Right ventricle myocardium superior (tissue), 1 donor: ENCODE measurements around the gene ABCC9. TPM values are rescaled to one million over a fixed set of nuclear protein-coding genes. Genes with fewer than 3 reads are reported as not detected.
A peak's percentile ranks its signal among the peaks of the same experiment; 100 is the strongest.
"Not testable (repeated sequence)": the region's sequence is repeated elsewhere in the genome, so short reads cannot be mapped to it uniquely, and the experiment has no call there.

ENCODE experiments used
- ATAC-seq: fragments of 200-7000 bp; cut with Tn5 transposase; one replicate; pipeline ENCODE4 v1.9.1; 2020; ENCODE audit warnings: mild to moderate bottlenecking; ENCODE audit not compliant: poor library complexity
- DNase-seq: peaks from one replicate; pipeline ENCODE4 v3.0.0-alpha.2; 2020
- intact Hi-C: fragments of 100-400 bp; cut with DNase I; formaldehyde crosslinking; loops from one replicate; pipeline ENCODE4 v1.11.2; 2022
- total RNA-seq: library from RNA; stranded (reverse); fragmentation: NEBNext Ultra II Directional; extraction: Animal tissue kit (Norgen Biotek cat#: 25700); gene quantifications from one replicate; pipeline ENCODE4 v1.2.1, GENCODE V29; 2021
- donor health status: DM: no; HTN: yes; CAD: no; lungs with severe emphysema.

Gene ABCC9
- total RNA-seq, 1 donor from 2014 or later: 77.6 TPM

DNA sequence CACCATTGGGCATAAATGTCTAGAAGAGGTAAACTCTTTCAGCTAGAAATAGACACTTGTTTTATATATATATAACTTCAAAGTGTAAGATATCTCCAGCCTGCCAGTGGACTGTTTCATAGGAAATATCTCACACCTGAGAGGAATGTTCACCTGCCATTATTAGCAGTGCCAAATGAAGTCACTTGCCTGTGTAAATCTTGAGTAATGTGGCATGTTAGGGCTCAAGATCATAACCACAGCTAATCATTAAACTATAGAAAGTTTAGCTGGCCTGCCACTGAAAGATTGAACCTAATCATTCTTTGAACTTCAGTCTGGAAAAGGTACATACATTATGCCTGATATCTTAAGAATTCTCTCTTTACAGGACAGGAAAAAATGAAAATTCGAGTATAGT is 141.2 kb downstream of the ABCC9 start:
- intact Hi-C loops: no loop called here
- ATAC-seq: no peak
- no peak for DNase-seq

DNA sequence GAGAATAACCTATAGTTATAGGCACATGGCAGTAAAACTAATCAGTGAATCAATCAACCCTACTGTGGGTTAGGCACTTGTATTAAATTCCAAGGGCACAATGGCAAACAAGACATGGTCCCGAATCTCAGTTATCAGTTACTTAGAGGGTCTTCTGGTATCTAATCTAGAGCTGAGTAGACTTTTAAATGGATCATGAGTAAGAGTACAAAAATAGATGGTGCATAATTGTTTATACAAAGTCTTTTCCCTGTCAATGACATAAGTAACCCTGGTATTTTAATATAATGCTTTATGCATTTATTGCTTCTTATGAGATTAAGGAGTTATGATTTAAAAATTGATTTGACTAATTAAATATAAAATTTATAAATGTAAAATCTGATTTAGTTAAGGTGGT is 143.7 kb downstream of the ABCC9 start:
- intact Hi-C loops: no loop called here
- DNase-seq: no peak
- peak; percentile 59 for ATAC-seq

DNA sequence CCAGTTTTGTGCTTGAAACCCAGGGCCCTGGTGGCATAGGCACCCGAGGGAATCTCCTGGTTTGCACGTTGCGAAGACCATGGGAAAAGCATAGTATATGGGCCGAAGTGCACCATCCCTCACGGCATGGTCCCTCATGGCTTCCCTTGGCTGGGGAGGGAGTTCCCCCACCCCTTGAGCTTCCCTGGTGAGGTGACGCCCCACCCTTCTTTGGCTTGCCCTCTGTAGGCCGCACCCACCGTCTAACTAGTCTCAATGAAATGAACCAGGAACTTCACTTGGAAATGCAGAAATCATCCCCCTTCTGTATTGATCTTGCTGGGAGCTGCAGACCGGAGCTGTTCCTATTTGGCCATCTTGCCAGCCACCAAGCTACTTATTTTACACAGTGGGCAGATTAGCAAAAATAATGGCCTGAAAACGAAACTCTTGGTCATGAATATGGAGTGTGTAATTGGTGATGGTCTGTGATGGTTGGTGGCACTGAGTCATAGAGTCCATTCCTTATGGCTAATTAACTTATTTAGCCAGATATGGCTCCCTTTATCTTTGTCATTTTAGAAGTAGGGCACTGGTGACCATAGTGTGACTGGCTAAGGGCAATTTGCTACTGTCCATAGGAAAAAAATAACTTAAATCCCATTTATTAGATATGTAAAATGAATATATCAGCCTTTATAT is 145.4 kb downstream of the ABCC9 start:
- no peak for ATAC-seq

DNA sequence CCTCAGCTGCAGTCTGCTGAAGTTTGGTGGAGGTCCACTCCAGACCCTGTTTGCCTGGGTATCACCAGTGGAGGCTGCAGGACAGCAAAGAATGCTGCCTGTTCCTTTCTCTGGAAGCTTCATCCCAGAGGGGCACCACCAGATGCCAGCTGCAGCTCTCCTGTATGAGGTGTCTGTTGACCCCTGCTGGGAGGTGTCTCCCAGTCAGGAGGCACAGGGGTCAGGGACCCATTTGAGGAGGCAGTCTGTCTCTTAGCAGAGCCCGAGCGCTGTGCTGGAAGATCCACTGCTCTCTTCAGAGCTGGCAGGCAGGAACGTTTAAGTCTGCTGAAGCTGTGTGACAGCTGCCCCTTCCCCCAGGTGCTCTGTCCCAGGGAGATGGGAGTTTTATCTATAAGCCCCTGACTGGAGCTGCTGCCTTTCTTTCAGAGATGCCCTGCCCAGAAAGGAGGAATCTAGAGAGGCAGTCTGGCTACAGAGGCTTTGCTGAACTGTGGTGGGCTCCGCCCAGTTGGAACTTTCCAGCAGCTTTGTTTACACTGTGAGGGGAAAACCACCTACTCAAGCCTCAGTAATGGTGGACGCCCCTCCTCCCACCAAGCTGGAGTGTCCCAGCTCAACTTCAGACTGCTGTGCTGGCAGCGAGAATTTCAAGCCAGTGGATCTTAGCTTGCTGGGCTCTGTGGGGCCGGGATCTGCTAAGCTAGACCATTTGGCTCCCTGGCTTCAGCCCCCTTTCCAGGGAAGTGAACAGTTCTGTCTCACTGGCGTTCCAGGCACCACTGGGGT is 146.2 kb downstream of the ABCC9 start:
- ATAC-seq, intact Hi-C loops: not testable (repeated sequence)
- peak; percentile 35 for DNase-seq

More for the DNA sequence above, 145.4 kb downstream of the ABCC9 start:
- no peak for DNase-seq
- intact Hi-C loops: no loop called here

GRCh38 chr12:21789687-21790086 is 151.5 kb downstream of the ABCC9 start:
- not testable (repeated sequence) for DNase-seq

DNA sequence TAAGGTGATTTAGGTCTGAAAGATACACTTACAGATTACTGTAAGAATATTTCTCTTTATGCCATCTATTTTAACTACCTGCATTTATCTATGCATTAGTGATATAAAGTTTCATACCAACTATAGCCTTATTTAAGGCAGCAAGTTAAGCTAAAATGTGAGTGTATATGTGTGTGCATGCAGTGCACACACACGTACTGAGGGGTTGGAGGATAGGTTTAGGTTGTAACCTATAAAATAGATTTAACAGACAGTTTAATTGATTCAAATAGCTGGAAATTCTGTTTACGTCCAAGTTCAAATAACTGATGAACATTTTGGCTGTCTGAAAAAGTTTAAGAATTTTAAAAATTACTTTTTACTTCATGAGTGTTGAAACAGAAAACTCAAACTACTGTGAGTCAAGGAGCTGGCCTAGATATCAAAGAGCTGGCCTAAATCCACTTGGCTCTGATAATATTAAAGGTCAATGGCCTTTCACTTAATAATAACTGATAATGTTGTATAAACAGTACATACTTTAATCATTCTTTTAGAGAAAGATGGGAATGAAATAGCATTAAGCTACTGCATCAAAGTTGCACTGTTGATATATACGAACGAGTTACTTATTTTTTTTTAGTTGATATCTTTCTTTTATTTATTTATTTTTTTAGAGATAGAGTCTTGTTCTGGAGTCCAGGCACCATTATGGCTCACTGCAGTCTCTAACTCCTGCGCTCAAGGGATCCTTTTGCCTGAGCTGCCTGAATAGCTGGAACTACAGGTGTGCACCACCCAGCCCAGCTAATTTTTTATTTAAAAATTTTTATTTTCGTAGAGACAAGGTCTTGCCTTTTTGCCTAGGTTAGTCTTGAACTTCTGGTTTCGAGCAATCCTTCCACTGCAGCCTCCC is 152.9 kb downstream of the ABCC9 start:
- DNase-seq (no peak), ATAC-seq (peak; percentile 74)
- intact Hi-C loops: no loop called here

More at GRCh38 chr12:21789687-21790086, 151.5 kb downstream of the ABCC9 start:
- intact Hi-C loops, ATAC-seq: not testable (repeated sequence)

DNA sequence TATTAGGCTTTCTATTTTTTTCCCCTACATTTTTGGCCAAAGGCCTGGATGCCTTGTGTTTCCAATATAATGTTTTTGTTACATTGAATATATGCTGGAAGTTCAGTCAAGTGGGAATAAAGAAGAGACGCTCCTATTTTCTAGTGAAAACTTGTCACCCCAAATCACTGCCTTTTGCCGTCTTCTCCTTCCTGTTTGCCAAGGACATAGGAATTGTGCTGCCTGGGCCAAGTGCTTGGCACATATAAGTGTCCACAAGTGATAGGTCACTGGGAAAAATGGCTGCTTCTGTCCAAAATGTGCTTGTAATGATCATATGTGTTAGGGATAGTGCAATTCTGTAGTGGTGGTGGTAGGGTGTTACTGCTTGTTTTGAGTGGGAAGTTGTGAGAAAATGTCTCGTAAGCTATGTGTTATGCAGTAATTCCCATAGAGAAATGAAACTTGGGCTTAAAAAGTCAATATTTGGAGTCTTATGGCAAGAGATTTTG is 155.1 kb downstream of the ABCC9 start:
- no peak for ATAC-seq
- no peak for DNase-seq
- intact Hi-C loops: no loop called here

DNA sequence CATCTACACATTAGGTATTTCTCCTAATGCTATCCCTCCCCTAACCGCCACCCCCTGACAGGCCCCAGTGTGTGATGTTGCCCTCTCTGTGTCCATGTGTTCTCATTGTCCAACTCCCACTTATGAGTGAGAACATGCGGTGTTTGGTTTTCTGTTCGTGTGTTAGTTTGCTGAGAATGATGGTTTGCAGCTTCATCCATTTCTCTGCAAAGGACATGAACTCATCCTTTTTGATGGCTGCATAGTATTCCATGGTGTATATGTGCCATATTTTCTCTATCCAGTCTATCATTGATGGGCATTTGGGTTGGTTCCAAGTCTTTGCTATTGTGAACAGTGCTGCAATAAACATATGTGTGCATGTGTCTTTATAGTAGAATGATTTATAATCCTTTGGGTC is 158.5 kb downstream of the ABCC9 start:
- ATAC-seq, intact Hi-C loops: not testable (repeated sequence)

DNA sequence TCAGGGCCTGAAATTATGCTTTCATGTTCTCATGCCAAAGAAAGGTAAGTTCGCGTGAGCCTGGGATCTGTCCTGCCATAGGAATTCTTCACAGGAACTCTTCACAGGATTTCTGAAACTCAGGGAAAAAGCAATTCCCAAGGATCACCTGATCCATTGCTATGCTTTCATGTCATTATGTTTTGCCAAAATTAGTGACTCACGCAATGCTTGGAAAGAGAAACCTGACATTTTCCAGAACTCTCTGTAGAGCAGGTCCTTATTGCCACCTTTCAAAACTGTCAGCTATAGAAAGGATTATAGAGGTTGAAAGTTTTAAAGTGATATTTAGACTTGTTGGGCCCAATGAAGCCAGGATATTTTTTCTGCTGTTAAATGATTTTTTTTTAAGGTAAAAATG is 160.4 kb downstream of the ABCC9 start:
- intact Hi-C loops: no loop called here
- ATAC-seq (no peak), DNase-seq (no peak)

More for the DNA sequence above, 158.5 kb downstream of the ABCC9 start:
- not testable (repeated sequence) for DNase-seq

- intact Hi-C loops: no loop called here
- ATAC-seq: peak; percentile 45
- DNase-seq: peak; percentile 44
Observed at GRCh38 chr12:21776175-21776574, 165.1 kb downstream of the ABCC9 start.

- peak; percentile 13 for ATAC-seq
- intact Hi-C loops: no loop called here
- no peak for DNase-seq
Observed at GRCh38 chr12:21775133-21775820, 165.9 kb downstream of the ABCC9 start.

DNA sequence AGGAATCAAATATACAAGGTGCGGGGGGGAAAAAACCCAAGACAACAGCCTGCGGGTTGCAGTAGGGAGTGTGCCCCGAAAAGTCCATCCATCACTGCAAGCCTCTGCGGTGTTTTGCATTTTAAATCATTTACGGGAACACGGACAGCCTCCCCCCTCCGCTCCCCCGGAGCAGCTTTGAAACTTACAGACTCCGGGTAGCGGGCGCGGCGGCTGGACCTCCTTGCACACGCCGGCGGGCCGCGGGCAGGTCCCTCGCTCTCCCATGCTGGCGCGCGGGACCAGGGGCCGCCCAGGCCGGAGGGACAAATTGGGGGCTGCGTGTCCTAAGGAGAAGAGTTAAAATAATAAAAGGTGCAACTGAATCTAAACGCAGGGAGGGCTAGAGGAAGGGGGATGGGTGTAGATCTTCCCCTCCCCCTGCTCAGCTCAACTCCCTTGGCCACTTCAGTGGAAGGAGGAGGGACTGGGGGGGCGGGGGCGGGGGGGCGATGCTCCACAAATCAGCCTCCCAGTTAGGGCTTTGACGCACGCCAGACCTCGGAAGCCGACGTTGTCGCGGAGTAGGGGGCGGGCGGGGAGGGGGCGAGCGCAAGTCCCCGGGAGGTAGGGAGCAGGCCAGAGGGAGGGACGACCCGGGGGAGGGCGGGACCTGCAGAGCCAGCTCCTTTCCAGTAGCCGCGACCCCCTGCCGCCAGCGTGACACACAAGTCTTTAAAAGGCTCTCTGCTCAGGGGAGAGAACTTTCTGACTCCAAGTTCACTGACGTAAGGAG is 166.7 kb downstream of the ABCC9 start, which contains the start of gene KCNJ8:
Gene KCNJ8 (minus strand): TSS at position 349 of the 775 bp plus-strand sequence. CDS start 1,090 bp downstream, outside the sequence.
- intact Hi-C loops: no loop called here

GRCh38 chr12:21773806-21774205 is 167.4 kb downstream of the ABCC9 start:
- intact Hi-C loops: no loop called here
- DNase-seq (no peak), ATAC-seq (peak; percentile 19)

More for the DNA sequence above, 166.7 kb downstream of the ABCC9 start, which contains the start of gene KCNJ8:
- ATAC-seq (peak; percentile 87), DNase-seq (peak; percentile 93)

DNA sequence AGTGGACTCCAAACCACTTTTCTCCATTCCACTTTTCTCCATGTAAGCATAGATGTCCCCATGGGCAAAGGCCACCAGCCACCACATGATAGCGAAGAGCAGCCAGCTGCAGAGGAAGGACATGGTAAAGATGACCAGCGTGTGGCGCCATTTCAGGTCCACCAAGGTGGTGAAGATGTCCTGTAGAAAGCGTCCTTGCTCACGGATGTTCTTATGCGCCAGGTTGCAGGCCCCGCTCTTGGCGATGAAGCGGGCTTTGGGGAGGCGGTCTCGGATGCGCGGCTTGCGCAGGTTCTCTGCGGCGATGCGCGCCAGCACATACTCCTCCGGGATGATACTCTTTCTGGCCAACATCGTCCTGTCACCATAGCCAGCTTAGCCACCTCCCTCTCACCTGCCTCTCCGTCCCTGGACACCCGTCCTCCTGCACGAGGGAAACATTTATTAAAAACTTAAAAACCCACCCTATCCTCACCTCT is 167.9 kb downstream of the ABCC9 start:
- intact Hi-C loops: no loop called here
- peak; percentile 75 for DNase-seq
- peak; percentile 54 for ATAC-seq

GRCh38 chr12:21771311-21771710 is 169.9 kb downstream of the ABCC9 start:
- DNase-seq (no peak), ATAC-seq (no peak)
- intact Hi-C loops: no loop called here

DNA sequence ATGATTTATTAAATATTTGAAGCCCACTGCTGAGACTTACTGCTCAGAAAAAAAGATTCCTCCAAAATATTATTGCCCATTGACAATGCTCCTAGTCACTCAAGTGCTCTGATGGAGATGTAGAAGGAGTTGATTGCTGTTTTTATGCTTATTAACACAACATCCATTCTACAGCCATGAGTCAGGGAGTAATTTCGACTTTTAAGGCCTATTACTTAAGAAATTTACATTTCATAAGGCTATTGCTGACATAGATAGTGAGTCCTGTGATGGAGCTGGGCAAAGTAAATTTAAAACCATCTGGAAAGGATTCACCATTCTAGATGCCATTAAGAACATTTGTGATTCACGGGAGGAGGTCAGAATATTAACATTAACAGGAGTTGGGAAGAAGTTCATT is 171.9 kb downstream of the ABCC9 start:
- no peak for DNase-seq
- intact Hi-C loops: loop anchor here (10.0 kb wide), 1 partner anchor 55 kb away; no protein-coding TSS in a partner anchor
- ATAC-seq: no peak

GRCh38 chr12:21766403-21766802 is 174.8 kb downstream of the ABCC9 start:
- intact Hi-C loops: loop anchor here (10.0 kb wide), 1 partner anchor 52 kb away; no protein-coding TSS in a partner anchor
- no peak for ATAC-seq

More at GRCh38 chr12:21766403-21766802, 174.8 kb downstream of the ABCC9 start:
- DNase-seq: no peak
